Peyer's patch (tissue), 4 donors: ENCODE data around the gene CAPN10. TPM values are rescaled to one million over a fixed set of nuclear protein-coding genes. Genes with fewer than 3 reads are reported as not detected.
A peak's percentile ranks its signal among the peaks of the same experiment; 100 is the strongest.

Source experiments
- DNase-seq, 3 donors: peaks; one replicate each; pipeline ENCODE4 v3.0.0-alpha.2; 2017 to 2019
- H3K27ac ChIP-seq, 4 donors: fragments of 200-600 bp; sonication (generic); one replicate each; pipeline ENCODE4 v1.5.1; 2016 to 2019
- H3K27me3 ChIP-seq, 2 donors: fragments of 200-600 bp; sonication (generic); one replicate each; pipeline ENCODE4 v1.5.1; 2019
- H3K36me3 ChIP-seq, 3 donors: fragments of 200-600 bp; sonication (generic); one replicate each; pipeline ENCODE4 v1.5.1; 2016 to 2019
- H3K4me1 ChIP-seq, 4 donors: fragments of 200-600 bp; sonication (generic); one replicate each; pipeline ENCODE4 v1.5.1; 2016 to 2019
- H3K4me3 ChIP-seq, 4 donors: fragments of 200-600 bp; sonication (generic); 1 replicate in 3 of 4; 2 replicates in 1 of 4; pipeline ENCODE4 v1.5.1; 2016 to 2019; ENCODE audit warnings: mild to moderate bottlenecking in 1 of 4
- H3K9me3 ChIP-seq, 4 donors: fragments of 200-600 bp; sonication (generic); one replicate each; pipeline ENCODE4 v1.5.1; 2016 to 2019; ENCODE audit warnings: mild to moderate bottlenecking in 1 of 4
- POLR2A ChIP-seq, 2 donors: fragments of 450-650 bp; IDR thresholded peaks; one replicate each; pipeline ENCODE4 v1.5.1; 2017; ENCODE audit warnings: antibody characterized with exemption in 2 of 2, mild to moderate bottlenecking in 2 of 2, moderate library complexity in 2 of 2
- total RNA-seq, 4 donors: library from RNA; depleted of rRNA; stranded (reverse); fragments of >200 nt; gene quantifications; one replicate each; pipeline ENCODE4 v1.1.0, GENCODE V29; 2016
- TF ChIP-seq, protein P1 (sequence below), 6 experiments: fragments of 450-650 bp in 4 of 6; fragments of 200-600 bp in 2 of 6; sonication (generic) in 1 of 6; IDR thresholded peaks; one replicate each; pipeline ENCODE4 v1.5.1; 2017 to 2019; ENCODE audit warnings: antibody characterized with exemption in 6 of 6, mild to moderate bottlenecking in 3 of 6, moderate library complexity in 1 of 6

CAPN10 gene
- total RNA-seq, 4 donors from 2014 or later, result 48.3 to 96.4 (median 78.9) TPM

GRCh38 chr2:240583774-240584173, 2.8 kb upstream of the CAPN10 start:
- peak overlapping the region in 1 of 4 donors; percentile 99 for H3K27ac ChIP-seq
- H3K4me3 ChIP-seq, result no peak overlapping the region
- no peaks in the 10 kb centered on the region for H3K27me3 ChIP-seq
- H3K36me3 ChIP-seq, result no peaks in the 10 kb centered on the region
- H3K4me1 ChIP-seq, result peaks cover 15 to 46% (median 19%) of the 10 kb centered on the region in 4 donors
- DNase-seq, result no peak
- no peaks in the 10 kb centered on the region for H3K9me3 ChIP-seq
- TF ChIP-seq, protein P1, sequence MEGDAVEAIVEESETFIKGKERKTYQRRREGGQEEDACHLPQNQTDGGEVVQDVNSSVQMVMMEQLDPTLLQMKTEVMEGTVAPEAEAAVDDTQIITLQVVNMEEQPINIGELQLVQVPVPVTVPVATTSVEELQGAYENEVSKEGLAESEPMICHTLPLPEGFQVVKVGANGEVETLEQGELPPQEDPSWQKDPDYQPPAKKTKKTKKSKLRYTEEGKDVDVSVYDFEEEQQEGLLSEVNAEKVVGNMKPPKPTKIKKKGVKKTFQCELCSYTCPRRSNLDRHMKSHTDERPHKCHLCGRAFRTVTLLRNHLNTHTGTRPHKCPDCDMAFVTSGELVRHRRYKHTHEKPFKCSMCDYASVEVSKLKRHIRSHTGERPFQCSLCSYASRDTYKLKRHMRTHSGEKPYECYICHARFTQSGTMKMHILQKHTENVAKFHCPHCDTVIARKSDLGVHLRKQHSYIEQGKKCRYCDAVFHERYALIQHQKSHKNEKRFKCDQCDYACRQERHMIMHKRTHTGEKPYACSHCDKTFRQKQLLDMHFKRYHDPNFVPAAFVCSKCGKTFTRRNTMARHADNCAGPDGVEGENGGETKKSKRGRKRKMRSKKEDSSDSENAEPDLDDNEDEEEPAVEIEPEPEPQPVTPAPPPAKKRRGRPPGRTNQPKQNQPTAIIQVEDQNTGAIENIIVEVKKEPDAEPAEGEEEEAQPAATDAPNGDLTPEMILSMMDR (IDR thresholded peaks at IDR 0.05), result no peak
- no peak for TF ChIP-seq POLR2A (IDR thresholded peaks at IDR 0.05)

GRCh38 chr2:240584486-240585031, 2.0 kb upstream of the CAPN10 start:
- peak in 2 of 3 donors; percentile 35 to 46 for DNase-seq
- H3K27ac ChIP-seq, result peak overlapping the region in 3 of 4 donors; percentile 82 to 99 (median 87)
- TF ChIP-seq, protein P1 (IDR thresholded peaks at IDR 0.05), result no peak
- TF ChIP-seq POLR2A (IDR thresholded peaks at IDR 0.05), result no peak
- peak overlapping the region in 3 of 4 donors; percentile 66 to 98 (median 76) for H3K4me3 ChIP-seq
- no peaks in the 10 kb centered on the region for H3K27me3 ChIP-seq
- no peaks in the 10 kb centered on the region for H3K9me3 ChIP-seq
- H3K4me1 ChIP-seq, result peaks cover 15 to 40% (median 18%) of the 10 kb centered on the region in 4 donors
- peaks cover 0 to 3% (median 0%) of the 10 kb centered on the region in 3 donors for H3K36me3 ChIP-seq

- H3K9me3 ChIP-seq, result no peaks in the 10 kb centered on the region
- H3K4me1 ChIP-seq, result peaks cover 15 to 34% (median 17%) of the 10 kb centered on the region in 4 donors
- H3K27ac ChIP-seq, result peak overlapping the region in 3 of 4 donors; percentile 82 to 99 (median 87)
- DNase-seq, result peak in 2 of 3 donors; percentile 57 to 65
- TF ChIP-seq, protein P1 (IDR thresholded peaks at IDR 0.05), result no peak
- no peak for TF ChIP-seq POLR2A (IDR thresholded peaks at IDR 0.05)
- H3K36me3 ChIP-seq, result peaks cover 0 to 9% (median 0%) of the 10 kb centered on the region in 3 donors
- H3K27me3 ChIP-seq, result no peaks in the 10 kb centered on the region
- H3K4me3 ChIP-seq, result peak overlapping the region; percentile 66 to 98 (median 79)
These were observed 1.4 kb upstream of the CAPN10 start for GRCh38 chr2:240585101-240585500.

DNA sequence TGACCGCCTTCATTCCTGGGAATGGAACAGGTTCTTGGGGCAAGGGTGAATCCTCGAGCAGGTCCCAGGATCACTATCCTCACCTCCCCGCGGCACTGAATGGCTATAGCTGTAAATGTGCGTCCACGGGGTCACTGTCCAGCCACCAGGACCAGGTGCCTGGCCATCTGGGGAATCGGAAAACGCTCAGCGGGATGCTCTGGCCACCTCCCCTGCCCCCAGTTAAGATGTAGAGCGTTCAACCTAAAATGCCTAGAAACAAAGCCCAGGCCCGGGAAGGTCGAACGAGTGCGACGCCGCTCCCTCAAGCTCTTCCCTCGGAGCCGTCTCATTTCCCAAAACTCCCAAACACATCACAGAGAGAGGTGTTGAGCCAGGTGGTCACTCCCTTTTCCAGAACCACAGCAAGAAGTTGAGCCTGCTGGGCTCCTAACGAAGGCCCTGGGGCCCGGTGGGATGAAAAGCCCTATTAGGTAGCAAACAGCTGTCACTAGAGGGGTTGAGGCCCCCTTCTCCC, 795 bp upstream of the CAPN10 start:
- no peaks in the 10 kb centered on the region for H3K27me3 ChIP-seq
- H3K4me3 ChIP-seq, result peak overlapping the region; percentile 66 to 98 (median 79)
- H3K4me1 ChIP-seq, result peaks cover 15 to 31% (median 17%) of the 10 kb centered on the region in 4 donors
- no peak for DNase-seq
- H3K27ac ChIP-seq, result peak overlapping the region; percentile 82 to 99 (median 90)
- TF ChIP-seq, protein P1 (IDR thresholded peaks at IDR 0.05), result no peak
- TF ChIP-seq POLR2A (IDR thresholded peaks at IDR 0.05), result no peak
- peaks cover 0 to 15% (median 0%) of the 10 kb centered on the region in 3 donors for H3K36me3 ChIP-seq
- no peaks in the 10 kb centered on the region for H3K9me3 ChIP-seq

DNA sequence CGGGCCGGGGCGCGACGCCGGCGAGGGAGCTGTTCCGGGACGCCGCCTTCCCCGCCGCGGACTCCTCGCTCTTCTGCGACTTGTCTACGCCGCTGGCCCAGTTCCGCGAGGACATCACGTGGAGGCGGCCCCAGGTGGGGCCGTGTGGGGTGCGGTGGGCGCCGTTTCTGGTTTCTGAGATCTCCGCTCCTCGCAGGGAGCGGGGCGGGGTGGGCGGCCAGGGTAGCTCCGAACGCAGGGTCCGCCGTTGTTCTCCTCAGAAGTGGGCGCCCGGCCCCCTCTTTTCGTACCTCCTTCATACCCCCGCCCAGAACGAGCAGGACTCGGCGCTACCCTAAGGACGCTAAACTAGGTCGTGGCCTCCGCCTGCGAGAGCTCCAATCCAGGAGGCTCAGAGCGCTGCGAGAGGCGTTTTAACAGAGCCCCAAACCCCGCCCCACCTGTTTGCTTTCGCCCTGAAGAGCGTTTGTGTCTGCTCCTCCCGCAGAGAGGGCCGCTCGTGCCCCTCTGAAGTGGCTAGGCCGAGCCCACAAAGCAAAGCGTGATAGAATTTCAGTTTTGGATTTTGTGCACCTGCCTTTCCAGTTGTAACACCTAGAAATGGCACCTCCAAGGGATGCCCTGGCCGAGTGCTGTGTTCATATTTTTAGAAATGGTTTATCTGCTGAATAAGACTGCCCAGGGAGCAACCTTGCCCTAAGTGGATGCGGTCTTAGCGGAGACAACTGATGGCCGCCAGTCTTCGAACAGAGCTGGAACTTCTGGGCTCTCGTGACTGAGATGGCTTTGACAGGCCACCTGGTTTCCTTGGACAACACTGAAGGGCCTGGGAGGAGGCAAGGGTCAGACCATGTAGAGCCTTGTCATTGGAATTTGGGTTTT, 626 bp downstream of the CAPN10 start:
- Histone ChIP-seq H3K4me1 (peaks cover 15 to 31% (median 17%) of the 10 kb centered on the region in 4 donors), H3K27me3 (no peaks in the 10 kb centered on the region), H3K9me3 (no peaks in the 10 kb centered on the region), H3K27ac (peak overlapping the region; percentile 82 to 99 (median 90)), H3K36me3 (peaks cover 0 to 29% (median 0%) of the 10 kb centered on the region in 3 donors), H3K4me3 (peak overlapping the region; percentile 66 to 98 (median 79))
- TF ChIP-seq, protein P1 (IDR thresholded peaks at IDR 0.05), result no peak
- no peak for TF ChIP-seq POLR2A (IDR thresholded peaks at IDR 0.05)
- DNase-seq, result peak; percentile 39 to 69 (median 60)
